HuH-7 (cell line): ENCODE measurements around the gene VPS25.
"Not testable (repeated sequence)": the region's sequence is repeated elsewhere in the genome, so short reads cannot be mapped to it uniquely, and the experiment has no call there.

Experiments used
- DNase-seq: peaks from one replicate; pipeline ENCODE4 v3.0.0; 2011; ENCODE audit warnings: low spot score

Gene VPS25

DNA sequence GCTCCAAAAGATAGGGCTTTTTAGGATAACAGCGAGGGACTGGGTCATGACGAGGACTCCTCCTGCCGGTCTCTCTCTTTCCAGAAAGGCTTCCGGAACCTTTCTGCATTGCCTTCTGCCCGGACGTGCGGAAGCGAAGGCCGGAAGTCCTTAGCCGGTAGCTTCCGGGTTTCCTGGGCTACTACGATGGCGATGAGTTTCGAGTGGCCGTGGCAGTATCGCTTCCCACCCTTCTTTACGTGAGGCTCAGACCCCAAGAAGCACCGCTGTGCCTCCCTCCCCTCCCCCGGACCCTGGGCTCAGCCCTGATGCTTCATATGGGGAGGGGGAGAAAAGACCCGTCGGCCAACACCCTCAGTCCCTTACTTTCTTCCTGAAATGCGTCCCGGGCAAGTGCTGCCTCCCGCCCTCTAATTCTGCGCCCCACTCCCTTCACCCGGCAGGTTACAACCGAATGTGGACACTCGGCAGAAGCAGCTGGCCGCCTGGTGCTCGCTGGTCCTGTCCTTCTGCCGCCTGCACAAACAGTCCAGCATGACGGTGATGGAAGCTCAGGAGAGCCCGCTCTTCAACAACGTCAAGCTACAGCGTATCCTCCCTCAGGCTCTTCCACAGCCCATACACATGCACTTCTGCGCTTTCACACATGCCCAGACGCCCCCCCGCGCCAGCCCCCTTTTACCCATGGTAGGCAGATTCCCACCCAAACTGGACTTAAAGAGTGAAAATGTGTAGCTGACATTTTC lies at the start of gene VPS25:
Gene VPS25 (plus strand): TSS at position 160 of the 746 bp plus-strand sequence. CDS start 27 bp downstream, at position 187.
- peak; percentile 80 for DNase-seq

GRCh38 chr17:42723636-42724035 lies 49.6 kb upstream of the VPS25 start:
- DNase-seq = no peak

DNA sequence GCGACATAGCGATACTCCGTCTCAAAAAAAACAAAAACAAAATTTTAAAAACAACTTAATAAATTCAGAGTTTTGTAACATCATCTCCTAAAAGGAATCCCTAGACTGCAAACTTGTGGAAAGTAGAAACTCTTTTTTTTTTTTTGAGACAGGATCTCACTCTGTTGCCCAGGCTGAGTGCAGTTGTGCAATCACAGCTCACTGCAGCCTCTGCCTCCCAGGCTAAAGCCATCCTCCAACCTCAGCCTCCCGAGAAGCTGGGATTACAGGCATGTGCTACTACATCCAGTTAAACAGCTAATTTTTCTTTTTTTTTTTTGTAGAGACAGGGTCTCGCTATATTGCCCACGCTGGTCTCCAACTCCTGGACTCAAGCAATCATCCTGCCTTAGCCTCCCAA lies 48.1 kb upstream of the VPS25 start:
- no peak for DNase-seq

GRCh38 chr17:42740699-42741098 lies 32.5 kb upstream of the VPS25 start:
- no peak for DNase-seq

DNA sequence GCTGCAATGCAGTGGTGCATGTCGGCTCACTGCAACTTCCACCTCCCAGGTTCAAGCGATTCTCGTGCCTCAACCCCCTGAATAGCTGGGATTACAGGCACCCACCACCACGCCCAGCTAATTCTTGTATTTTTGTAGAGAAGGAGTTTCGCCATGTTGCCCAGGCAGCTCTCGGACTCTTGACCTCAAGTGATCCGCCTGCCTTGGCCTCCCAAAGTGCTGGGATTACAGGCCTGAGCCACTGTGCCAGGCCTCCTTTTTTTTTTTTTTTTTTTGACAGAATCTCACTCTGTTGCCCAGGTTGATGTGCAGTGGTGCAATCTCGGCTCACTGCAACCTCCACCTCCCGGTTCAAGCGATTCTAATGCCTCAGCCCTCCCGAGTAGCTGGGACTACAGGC lies 30.3 kb upstream of the VPS25 start:
- DNase-seq = not testable (repeated sequence)

GRCh38 chr17:42743595-42744282 lies 29.5 kb upstream of the VPS25 start:
- DNase-seq = no peak

- peak; percentile 75 for DNase-seq
Observed at GRCh38 chr17:42744283-42744805, 28.9 kb upstream of the VPS25 start.

DNA sequence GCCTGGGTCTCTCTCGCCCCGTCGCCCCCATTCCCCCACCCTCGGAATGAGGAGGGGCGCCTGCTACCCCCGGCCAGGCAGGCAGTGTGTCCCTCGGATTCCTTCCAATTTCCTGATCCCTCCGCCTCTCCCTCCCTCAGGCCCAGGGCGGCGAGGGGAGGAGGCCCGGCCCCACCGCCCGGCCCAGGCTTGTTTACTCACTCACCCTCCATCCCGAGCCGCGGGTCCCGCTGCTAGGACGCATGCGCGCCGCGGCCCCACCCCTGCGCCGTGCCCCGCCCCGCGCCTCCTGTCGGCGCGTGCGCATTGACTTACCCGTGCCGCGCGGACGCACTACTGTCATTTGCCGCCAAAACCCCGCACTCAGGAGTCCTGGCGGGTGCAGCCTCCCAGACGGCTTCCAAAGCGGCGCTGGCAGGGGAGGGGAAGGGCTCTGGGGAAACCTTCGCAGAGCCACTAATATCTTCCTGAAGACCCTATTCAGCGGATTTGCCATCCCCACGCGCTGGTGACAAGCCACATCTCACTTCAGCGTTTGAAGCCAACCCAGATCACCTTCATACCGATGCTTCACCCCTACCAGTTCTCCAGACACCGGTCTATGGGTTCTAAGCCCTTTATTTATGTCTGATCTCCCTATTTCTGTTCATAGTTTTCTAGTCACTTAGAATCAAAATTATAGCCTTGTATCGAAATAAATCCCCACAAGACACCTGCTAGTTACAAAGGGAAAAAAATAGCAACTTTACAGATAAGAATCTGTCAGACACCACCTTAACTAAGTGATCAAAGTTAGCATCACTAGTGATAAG lies 28.2 kb upstream of the VPS25 start, which contains the start of gene EZH1:
Gene EZH1 (minus strand): TSS at position 235 of the 812 bp plus-strand sequence. CDS start 16,099 bp downstream, outside the sequence.
- peak; percentile 99 for DNase-seq

DNA sequence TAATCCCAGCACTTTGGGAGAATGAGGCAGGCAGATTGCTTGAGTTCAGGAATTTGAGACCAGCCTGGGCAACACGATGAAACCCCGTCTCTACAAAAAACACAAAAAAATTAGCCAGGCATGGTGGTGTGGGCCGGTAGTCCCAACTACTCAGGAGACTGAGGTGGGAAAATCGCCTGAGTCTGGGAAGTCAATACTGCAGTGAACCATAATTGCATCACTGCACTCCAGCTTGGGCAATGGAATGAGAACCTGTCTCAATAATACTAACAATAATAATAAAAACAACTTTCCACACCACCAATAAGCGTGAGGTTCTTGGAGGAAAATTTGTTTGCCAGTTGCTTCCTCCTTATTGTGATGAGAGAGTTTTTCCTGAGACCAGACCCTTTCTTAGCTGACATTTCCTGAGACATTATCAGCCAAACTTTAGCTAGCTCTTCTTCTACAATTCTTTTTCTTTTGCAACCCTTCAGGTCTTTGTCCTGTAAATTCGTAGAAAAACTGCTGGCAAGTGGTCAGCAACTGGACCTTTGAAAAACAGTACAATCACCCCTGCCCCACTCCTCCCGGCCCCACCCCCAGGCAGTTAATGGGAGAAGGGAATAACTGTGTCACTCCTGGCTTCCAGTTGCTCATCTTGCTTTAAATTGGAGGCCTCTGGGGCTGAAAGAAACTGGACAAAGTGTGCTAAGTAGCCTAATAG lies 24.9 kb upstream of the VPS25 start:
- no peak for DNase-seq

- no peak for DNase-seq
Observed at GRCh38 chr17:42748908-42749798, 24.1 kb upstream of the VPS25 start.

- DNase-seq = no peak
Observed at GRCh38 chr17:42750739-42751344, 22.4 kb upstream of the VPS25 start.

DNA sequence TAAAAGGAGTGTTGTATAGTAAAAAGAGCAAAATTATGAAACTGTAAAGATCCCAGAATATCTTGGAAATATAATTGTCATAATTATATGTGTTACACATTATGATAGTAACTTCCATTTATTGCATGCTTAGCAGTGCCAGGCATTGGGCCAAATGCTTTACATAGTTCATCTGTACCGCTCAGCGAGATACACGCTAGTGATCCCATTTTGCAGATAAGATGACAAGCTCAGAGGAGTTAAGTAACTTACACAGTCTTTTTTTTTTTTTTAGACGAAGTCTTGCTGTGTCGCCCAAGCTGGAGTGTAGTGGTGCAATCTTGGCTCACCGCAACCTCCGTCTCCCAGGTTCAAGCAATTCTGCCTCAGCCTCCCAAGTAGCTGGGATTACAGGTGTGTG lies 21.6 kb upstream of the VPS25 start:
- no peak for DNase-seq

- no peak for DNase-seq
Observed at GRCh38 chr17:42754782-42755181, 18.5 kb upstream of the VPS25 start.

DNA sequence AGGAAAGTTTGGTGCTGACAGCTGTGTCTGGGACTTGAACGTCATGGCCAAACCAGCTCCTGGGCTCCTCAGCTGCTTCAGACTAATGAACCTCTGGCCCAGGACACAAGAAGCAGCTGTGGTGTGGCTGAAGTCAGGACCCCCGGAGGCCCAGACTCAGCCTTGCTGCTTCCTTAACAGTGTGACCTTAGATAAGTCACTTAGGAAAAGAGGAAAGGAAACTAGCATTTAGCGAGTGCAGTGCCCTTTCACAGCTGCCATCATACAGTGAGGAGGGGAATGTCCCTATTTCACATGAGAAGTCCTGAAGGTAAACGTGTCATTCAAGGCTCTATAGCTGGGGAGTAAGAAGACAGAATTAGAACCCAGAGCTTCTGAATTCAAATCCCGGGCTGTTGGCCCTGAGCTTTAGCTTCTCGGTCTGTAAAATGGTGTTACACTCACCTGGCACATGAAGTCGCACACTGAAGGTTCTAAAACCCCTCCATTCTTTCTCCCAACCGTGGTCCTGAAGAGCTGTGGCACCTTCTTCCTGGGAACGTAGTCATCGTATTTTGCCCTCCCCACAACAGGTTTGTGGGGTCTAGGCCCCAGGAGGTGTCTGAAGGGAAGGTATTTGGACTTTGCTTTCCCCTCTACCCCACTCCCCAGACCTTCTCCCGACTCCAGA lies 13.1 kb upstream of the VPS25 start:
- DNase-seq = no peak

GRCh38 chr17:42760652-42761581 lies 12.3 kb upstream of the VPS25 start, which contains the start of gene RAMP2:
RAMP2 (plus strand) TSS chr17:42761227; CDS start chr17:42761262, 35 bp downstream.
- DNase-seq = peak; percentile 56

DNA sequence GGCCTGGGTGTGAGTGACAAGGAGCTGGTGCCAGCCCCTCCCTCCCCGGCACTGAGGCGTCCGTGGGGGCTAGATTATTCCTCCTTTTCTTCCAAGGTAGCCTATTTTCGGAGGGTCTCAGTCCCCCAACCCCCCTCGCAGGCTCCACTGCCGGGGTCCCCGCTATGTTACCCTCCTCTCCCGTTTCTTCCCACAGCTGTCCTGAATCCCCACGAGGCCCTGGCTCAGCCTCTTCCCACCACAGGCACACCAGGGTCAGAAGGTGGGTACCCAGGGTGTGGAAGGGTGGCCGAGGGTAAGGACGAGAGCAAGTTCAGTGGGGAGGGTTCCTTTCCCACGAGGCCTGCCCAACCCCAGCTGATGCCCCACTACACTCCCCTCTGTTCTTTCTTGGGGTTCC lies 11.6 kb upstream of the VPS25 start:
- DNase-seq = no peak

DNA sequence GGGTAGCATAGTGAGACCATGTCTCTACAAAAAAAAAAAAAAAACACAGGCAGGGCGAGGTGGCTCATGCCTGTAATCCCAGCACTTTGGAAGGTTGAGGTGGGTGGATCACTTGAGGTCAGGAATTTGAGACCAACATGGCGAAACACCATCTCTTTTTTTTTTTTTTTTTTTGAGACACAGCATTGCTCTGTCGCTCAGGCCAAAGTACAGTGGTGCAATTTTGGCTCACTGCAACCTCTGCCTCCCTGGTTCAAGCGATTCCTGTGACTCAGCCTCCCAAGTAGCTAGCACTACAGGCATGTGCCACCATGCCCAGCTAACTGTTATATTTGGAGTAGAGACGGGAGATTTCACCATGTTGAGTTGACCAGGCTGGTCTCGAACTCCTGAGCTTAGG lies 7.1 kb upstream of the VPS25 start:
- no peak for DNase-seq

DNA sequence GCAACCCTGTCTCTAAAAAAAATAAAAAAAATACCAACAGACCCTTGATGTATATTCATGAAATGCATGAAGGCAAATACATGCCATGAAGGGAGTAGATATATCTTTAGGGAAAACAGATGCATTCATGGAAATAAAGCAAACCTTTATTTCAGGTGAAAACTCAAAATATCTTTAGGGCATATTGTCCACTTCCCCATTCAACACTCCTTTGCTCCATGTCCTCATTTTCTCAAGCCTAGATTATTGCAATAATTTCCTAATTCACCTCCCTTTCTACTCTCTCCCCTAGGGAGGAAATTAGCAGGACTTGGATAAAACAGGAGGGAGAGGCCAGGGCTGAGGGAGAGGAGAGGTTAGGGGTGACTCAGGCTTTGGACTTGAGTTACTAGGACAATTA lies 5.7 kb upstream of the VPS25 start:
- DNase-seq = no peak
